Panc1 (cell line): ENCODE results near the gene BCR. TPM values are rescaled to one million over a fixed set of nuclear protein-coding genes. Genes with fewer than 3 reads are reported as not detected.

Experiments used
- ATAC-seq: fragments of 200-7000 bp; cut with Tn5 transposase; 2 replicates; pipeline ENCODE4 v1.9.1; 2020; ENCODE audit warnings: mild to moderate bottlenecking, moderate library complexity
- BruUV-seq: library from RNA; stranded (reverse); fragments of 400-500 nt; replicated peaks from 2 replicates; lab custom pipeline; 2021; lab: Mats Ljungman, UMichigan
- CTCF ChIA-PET: fragments of 300-600 bp; sonication (Branson Sonifier 250); formaldehyde crosslinking; loops from one replicate; lab custom pipeline; 2022; ENCODE audit warnings: antibody characterized with exemption; lab: Charles Lee
- POLR2A ChIA-PET: fragments of 300-600 bp; sonication (Branson Sonifier 250); formaldehyde crosslinking; loops from one replicate; lab custom pipeline; 2022; ENCODE audit warnings: antibody characterized with exemption; lab: Charles Lee
- DNase-seq: peaks from one replicate; pipeline ENCODE4 v3.0.0-alpha.2; 2010; ENCODE audit warnings: low read depth, low spot score
- H3K27ac ChIP-seq: 2 replicates; pipeline ENCODE4 v1.5.1; 2011; ENCODE audit warnings: mild to moderate bottlenecking, low read length, inconsistent platforms
- H3K27me3 ChIP-seq: fragments of 200-500 bp; sonication (Bioruptor generic); 2 replicates; pipeline ENCODE4 v1.6.0; 2014; ENCODE audit warnings: low read length, inconsistent platforms; ENCODE audit not compliant: control insufficient read depth, insufficient read depth
- H3K36me3 ChIP-seq: fragments of 200-500 bp; sonication (Bioruptor generic); 2 replicates; pipeline ENCODE4 v1.5.1; 2014; ENCODE audit warnings: inconsistent platforms, mild to moderate bottlenecking, low read length, moderate library complexity; ENCODE audit not compliant: control insufficient read depth, insufficient read depth
- H3K4me1 ChIP-seq: 2 replicates; pipeline ENCODE4 v1.5.1; 2011; ENCODE audit warnings: inconsistent platforms, mild to moderate bottlenecking, low read length, moderate library complexity; ENCODE audit not compliant: control insufficient read depth, insufficient read depth
- H3K4me3 ChIP-seq, 2 experiments: 2 replicates each; pipeline ENCODE4 v1.5.1; 2011 to 2012; ENCODE audit warnings: low read depth in 2 of 2, low read length in 2 of 2, mild to moderate bottlenecking in 2 of 2, inconsistent platforms in 1 of 2, moderate library complexity in 1 of 2
- H3K9me3 ChIP-seq: fragments of 200-500 bp; sonication (Bioruptor generic); 2 replicates; pipeline ENCODE4 v1.5.1; 2014; ENCODE audit warnings: low read depth, mild to moderate bottlenecking, inconsistent platforms, low read length, moderate library complexity; ENCODE audit not compliant: control insufficient read depth, insufficient read depth
- POLR2AphosphoS5 ChIP-seq: IDR thresholded peaks from 2 replicates; pipeline ENCODE4 v1.6.1; 2012; ENCODE audit warnings: mild to moderate bottlenecking, low read depth, low read length, moderate library complexity
- SIN3A ChIP-seq: IDR thresholded peaks from 2 replicates; pipeline ENCODE4 v1.6.1; 2012; ENCODE audit warnings: low read depth, mild to moderate bottlenecking, low read length, moderate library complexity, borderline replicate concordance; ENCODE audit not compliant: insufficient read depth
- TCF7L2 ChIP-seq: IDR thresholded peaks from 2 replicates; pipeline ENCODE4 v1.6.1; 2011; ENCODE audit warnings: mild to moderate bottlenecking, low read depth, low read length, inconsistent platforms
- in situ Hi-C: cut with HindIII; loops from 2 replicates; pipeline ENCODE4 v1.10.0; 2016; ENCODE audit warnings: low sequenced_read_pairs, low pct_unique_long_range_greater_than_20kb
- intact Hi-C: fragments of 100-400 bp; cut with micrococcal nuclease; formaldehyde crosslinking; loops from one replicate; pipeline ENCODE4 v1.10.0; 2022; ENCODE audit not compliant: unreplicated experiment
- total RNA-seq: library from RNA; stranded (reverse); gene quantifications from one replicate; pipeline ENCODE4 v1.2.1, GENCODE V29; 2021; ENCODE audit not compliant: unreplicated experiment
- TF ChIP-seq, protein P1 (sequence below), 2 experiments: IDR thresholded peaks; 2 replicates each; pipeline ENCODE4 v1.6.1; 2011 to 2012; ENCODE audit warnings: low read depth in 2 of 2, control low read depth in 1 of 2, low read length in 1 of 2, mild to moderate bottlenecking in 1 of 2, moderate library complexity in 1 of 2; ENCODE audit not compliant: insufficient read depth in 1 of 2
- TF ChIP-seq, protein P2 (sequence below): fragments of 450-650 bp; IDR thresholded peaks from 2 replicates; pipeline ENCODE4 v1.5.1; 2017; ENCODE audit warnings: mild to moderate bottlenecking

Gene BCR
- total RNA-seq, 1 experiment from 2014 or later, result 32.1 TPM

DNA sequence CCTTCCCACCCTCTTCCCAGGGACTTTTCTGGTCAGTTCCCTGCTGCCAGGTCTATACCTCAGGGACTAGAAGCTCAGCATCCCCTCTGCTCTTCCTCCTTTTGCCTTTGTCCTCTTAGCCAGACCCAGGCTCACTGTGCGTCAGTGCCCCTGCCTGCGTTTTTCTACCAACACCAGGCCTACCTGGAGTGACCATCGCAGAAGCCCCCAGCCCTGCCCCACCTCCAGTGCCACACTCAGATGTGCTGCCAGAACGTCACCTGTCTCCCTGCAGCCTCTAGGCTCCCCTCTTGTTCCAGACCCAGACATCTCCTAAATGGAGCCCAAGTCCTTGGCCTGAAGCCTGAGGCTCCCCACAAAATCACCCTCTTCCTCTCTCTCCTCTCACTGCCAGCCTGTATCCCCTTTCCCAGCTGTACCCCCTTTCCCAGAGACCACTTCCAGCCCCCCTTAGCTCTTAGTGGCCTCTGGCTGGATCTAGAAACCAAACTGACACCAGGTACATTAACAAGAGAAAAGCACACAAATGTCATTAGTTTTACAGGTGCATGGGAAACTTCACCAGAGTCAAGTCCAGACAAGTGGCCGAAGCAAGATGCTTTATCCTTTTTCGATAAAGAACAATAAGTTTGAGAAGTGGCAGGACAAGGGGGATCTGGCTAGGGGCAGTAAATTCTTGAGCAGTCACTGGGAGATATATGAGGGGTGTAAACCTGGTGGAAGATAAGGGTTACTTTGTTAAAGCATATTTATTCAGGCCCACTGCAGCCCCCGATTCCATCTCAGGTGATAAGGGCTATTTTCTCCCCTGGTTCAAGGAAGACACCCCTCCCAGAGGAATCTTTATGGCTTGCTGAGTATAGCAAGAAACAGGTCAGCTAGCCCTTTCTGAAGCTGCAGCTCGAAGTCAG is 61.5 kb downstream of the BCR start:
- DNase-seq (no peak), ATAC-seq (no peak)
- Histone ChIP-seq H3K4me1 (no peaks in the 10 kb centered on the region; the same call in 1 of the 2 replicates), H3K27me3 (no peaks in the 10 kb centered on the region), H3K36me3 (no peaks in the 10 kb centered on the region), H3K27ac (no peak overlapping the region), H3K4me3 (no peak overlapping the region), H3K9me3 (no peaks in the 10 kb centered on the region)
- in situ Hi-C loops (no loop called here), intact Hi-C loops (loop anchor here (10.0 kb wide), 1 partner anchor 57 kb away; the partner anchor contains the start of gene BCR)
- ChIA-PET CTCF (no interaction called here), POLR2A (no interaction called here)
- BruUV-seq, result no TSS peak
- TF ChIP-seq, protein P1, sequence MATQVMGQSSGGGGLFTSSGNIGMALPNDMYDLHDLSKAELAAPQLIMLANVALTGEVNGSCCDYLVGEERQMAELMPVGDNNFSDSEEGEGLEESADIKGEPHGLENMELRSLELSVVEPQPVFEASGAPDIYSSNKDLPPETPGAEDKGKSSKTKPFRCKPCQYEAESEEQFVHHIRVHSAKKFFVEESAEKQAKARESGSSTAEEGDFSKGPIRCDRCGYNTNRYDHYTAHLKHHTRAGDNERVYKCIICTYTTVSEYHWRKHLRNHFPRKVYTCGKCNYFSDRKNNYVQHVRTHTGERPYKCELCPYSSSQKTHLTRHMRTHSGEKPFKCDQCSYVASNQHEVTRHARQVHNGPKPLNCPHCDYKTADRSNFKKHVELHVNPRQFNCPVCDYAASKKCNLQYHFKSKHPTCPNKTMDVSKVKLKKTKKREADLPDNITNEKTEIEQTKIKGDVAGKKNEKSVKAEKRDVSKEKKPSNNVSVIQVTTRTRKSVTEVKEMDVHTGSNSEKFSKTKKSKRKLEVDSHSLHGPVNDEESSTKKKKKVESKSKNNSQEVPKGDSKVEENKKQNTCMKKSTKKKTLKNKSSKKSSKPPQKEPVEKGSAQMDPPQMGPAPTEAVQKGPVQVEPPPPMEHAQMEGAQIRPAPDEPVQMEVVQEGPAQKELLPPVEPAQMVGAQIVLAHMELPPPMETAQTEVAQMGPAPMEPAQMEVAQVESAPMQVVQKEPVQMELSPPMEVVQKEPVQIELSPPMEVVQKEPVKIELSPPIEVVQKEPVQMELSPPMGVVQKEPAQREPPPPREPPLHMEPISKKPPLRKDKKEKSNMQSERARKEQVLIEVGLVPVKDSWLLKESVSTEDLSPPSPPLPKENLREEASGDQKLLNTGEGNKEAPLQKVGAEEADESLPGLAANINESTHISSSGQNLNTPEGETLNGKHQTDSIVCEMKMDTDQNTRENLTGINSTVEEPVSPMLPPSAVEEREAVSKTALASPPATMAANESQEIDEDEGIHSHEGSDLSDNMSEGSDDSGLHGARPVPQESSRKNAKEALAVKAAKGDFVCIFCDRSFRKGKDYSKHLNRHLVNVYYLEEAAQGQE (IDR thresholded peaks at IDR 0.05; ENCODE audit: insufficient read depth in 1 of 2, low read depth in 2 of 2, low read length in 1 of 2), result no peak
- TF ChIP-seq POLR2AphosphoS5 (no peak), SIN3A (no peak), TCF7L2 (no peak)
- TF ChIP-seq, protein P2, sequence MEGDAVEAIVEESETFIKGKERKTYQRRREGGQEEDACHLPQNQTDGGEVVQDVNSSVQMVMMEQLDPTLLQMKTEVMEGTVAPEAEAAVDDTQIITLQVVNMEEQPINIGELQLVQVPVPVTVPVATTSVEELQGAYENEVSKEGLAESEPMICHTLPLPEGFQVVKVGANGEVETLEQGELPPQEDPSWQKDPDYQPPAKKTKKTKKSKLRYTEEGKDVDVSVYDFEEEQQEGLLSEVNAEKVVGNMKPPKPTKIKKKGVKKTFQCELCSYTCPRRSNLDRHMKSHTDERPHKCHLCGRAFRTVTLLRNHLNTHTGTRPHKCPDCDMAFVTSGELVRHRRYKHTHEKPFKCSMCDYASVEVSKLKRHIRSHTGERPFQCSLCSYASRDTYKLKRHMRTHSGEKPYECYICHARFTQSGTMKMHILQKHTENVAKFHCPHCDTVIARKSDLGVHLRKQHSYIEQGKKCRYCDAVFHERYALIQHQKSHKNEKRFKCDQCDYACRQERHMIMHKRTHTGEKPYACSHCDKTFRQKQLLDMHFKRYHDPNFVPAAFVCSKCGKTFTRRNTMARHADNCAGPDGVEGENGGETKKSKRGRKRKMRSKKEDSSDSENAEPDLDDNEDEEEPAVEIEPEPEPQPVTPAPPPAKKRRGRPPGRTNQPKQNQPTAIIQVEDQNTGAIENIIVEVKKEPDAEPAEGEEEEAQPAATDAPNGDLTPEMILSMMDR, result no peak

GRCh38 chr22:23242473-23243001 is 62.2 kb downstream of the BCR start:
- in situ Hi-C loops, result no loop called here
- Histone ChIP-seq H3K9me3 (no peaks in the 10 kb centered on the region), H3K4me3 (no peak overlapping the region), H3K27ac (no peak overlapping the region), H3K27me3 (no peaks in the 10 kb centered on the region), H3K36me3 (no peaks in the 10 kb centered on the region), H3K4me1 (no peaks in the 10 kb centered on the region; the same call in 1 of the 2 replicates)
- DNase-seq, result no peak
- CTCF ChIA-PET, result no interaction called here
- POLR2A ChIA-PET, result no interaction called here
- no TSS peak for BruUV-seq
- TF ChIP-seq POLR2AphosphoS5 (no peak), SIN3A (no peak), TCF7L2 (no peak)
- TF ChIP-seq, protein P2, result no peak
- TF ChIP-seq, protein P1 (IDR thresholded peaks at IDR 0.05; ENCODE audit: insufficient read depth in 1 of 2, low read depth in 2 of 2, low read length in 1 of 2), result no peak
- no peak for ATAC-seq
- intact Hi-C loops, result loop anchor here (10.0 kb wide), 1 partner anchor 58 kb away; the partner anchor contains the start of gene BCR
